Tibial nerve (tissue), 4 donors: ENCODE data around the gene CELF1.

Source experiments
- EP300 ChIP-seq, 2 donors: sonication (generic); formaldehyde crosslinking; IDR thresholded peaks; one replicate each; pipeline ENCODE4 v1.6.1; 2017; ENCODE audit warnings: antibody characterized with exemption in 2 of 2, mild to moderate bottlenecking in 1 of 2
- TF ChIP-seq, protein P1 (sequence below), 5 experiments: fragments of 200-600 bp in 3 of 5; fragments of 450-650 bp in 2 of 5; sonication (generic) in 3 of 5; IDR thresholded peaks; one replicate each; pipeline ENCODE4 v1.5.1; 2016 to 2019; ENCODE audit warnings: antibody characterized with exemption in 5 of 5, mild to moderate bottlenecking in 3 of 5, moderate library complexity in 2 of 5

DNA sequence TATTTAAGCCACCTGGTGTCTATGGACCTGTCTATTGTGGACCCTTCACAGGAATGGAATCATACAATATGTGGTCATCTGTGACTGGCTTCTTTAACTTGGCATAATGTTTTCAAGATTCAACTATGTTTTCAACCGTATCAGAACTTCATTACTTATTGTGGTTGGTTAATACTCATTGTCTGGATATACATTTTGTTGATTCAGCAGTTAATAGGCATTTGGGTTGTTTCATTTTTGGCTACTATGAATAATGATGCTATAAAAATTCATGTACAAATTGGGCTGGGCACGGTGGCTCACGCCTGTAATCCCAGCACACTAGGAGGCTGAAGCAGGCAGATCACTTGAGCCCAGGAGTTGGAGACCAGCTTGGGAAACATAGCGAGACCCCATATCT lies 101.5 kb downstream of the CELF1 start:
- TF ChIP-seq, protein P1, sequence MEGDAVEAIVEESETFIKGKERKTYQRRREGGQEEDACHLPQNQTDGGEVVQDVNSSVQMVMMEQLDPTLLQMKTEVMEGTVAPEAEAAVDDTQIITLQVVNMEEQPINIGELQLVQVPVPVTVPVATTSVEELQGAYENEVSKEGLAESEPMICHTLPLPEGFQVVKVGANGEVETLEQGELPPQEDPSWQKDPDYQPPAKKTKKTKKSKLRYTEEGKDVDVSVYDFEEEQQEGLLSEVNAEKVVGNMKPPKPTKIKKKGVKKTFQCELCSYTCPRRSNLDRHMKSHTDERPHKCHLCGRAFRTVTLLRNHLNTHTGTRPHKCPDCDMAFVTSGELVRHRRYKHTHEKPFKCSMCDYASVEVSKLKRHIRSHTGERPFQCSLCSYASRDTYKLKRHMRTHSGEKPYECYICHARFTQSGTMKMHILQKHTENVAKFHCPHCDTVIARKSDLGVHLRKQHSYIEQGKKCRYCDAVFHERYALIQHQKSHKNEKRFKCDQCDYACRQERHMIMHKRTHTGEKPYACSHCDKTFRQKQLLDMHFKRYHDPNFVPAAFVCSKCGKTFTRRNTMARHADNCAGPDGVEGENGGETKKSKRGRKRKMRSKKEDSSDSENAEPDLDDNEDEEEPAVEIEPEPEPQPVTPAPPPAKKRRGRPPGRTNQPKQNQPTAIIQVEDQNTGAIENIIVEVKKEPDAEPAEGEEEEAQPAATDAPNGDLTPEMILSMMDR (IDR thresholded peaks at IDR 0.05), result no peak
- no peak for TF ChIP-seq EP300 (IDR thresholded peaks at IDR 0.05)
